Panc1 (cell line): Measurements from ENCODE around the gene F3. TPM values are rescaled to one million over a fixed set of nuclear protein-coding genes. Genes with fewer than 3 reads are reported as not detected.

Experiments
- ATAC-seq: fragments of 200-7000 bp; cut with Tn5 transposase; 2 replicates; pipeline ENCODE4 v1.9.1; 2020; ENCODE audit warnings: mild to moderate bottlenecking, moderate library complexity
- BruUV-seq: library from RNA; stranded (reverse); fragments of 400-500 nt; replicated peaks from 2 replicates; lab custom pipeline; 2021; lab: Mats Ljungman, UMichigan
- CTCF ChIA-PET: fragments of 300-600 bp; sonication (Branson Sonifier 250); formaldehyde crosslinking; loops from one replicate; lab custom pipeline; 2022; ENCODE audit warnings: antibody characterized with exemption; lab: Charles Lee
- POLR2A ChIA-PET: fragments of 300-600 bp; sonication (Branson Sonifier 250); formaldehyde crosslinking; loops from one replicate; lab custom pipeline; 2022; ENCODE audit warnings: antibody characterized with exemption; lab: Charles Lee
- DNase-seq: peaks from one replicate; pipeline ENCODE4 v3.0.0-alpha.2; 2010; ENCODE audit warnings: low read depth, low spot score
- H3K27ac ChIP-seq: 2 replicates; pipeline ENCODE4 v1.5.1; 2011; ENCODE audit warnings: mild to moderate bottlenecking, low read length, inconsistent platforms
- H3K27me3 ChIP-seq: fragments of 200-500 bp; sonication (Bioruptor generic); 2 replicates; pipeline ENCODE4 v1.6.0; 2014; ENCODE audit warnings: low read length, inconsistent platforms; ENCODE audit not compliant: control insufficient read depth, insufficient read depth
- H3K36me3 ChIP-seq: fragments of 200-500 bp; sonication (Bioruptor generic); 2 replicates; pipeline ENCODE4 v1.5.1; 2014; ENCODE audit warnings: inconsistent platforms, mild to moderate bottlenecking, low read length, moderate library complexity; ENCODE audit not compliant: control insufficient read depth, insufficient read depth
- H3K4me1 ChIP-seq: 2 replicates; pipeline ENCODE4 v1.5.1; 2011; ENCODE audit warnings: inconsistent platforms, mild to moderate bottlenecking, low read length, moderate library complexity; ENCODE audit not compliant: control insufficient read depth, insufficient read depth
- H3K4me3 ChIP-seq, 2 experiments: 2 replicates each; pipeline ENCODE4 v1.5.1; 2011 to 2012; ENCODE audit warnings: low read depth in 2 of 2, low read length in 2 of 2, mild to moderate bottlenecking in 2 of 2, inconsistent platforms in 1 of 2, moderate library complexity in 1 of 2
- H3K9me3 ChIP-seq: fragments of 200-500 bp; sonication (Bioruptor generic); 2 replicates; pipeline ENCODE4 v1.5.1; 2014; ENCODE audit warnings: low read depth, mild to moderate bottlenecking, inconsistent platforms, low read length, moderate library complexity; ENCODE audit not compliant: control insufficient read depth, insufficient read depth
- POLR2AphosphoS5 ChIP-seq: IDR thresholded peaks from 2 replicates; pipeline ENCODE4 v1.6.1; 2012; ENCODE audit warnings: mild to moderate bottlenecking, low read depth, low read length, moderate library complexity
- SIN3A ChIP-seq: IDR thresholded peaks from 2 replicates; pipeline ENCODE4 v1.6.1; 2012; ENCODE audit warnings: low read depth, mild to moderate bottlenecking, low read length, moderate library complexity, borderline replicate concordance; ENCODE audit not compliant: insufficient read depth
- TCF7L2 ChIP-seq: IDR thresholded peaks from 2 replicates; pipeline ENCODE4 v1.6.1; 2011; ENCODE audit warnings: mild to moderate bottlenecking, low read depth, low read length, inconsistent platforms
- in situ Hi-C: cut with HindIII; loops from 2 replicates; pipeline ENCODE4 v1.10.0; 2016; ENCODE audit warnings: low sequenced_read_pairs, low pct_unique_long_range_greater_than_20kb
- intact Hi-C: fragments of 100-400 bp; cut with micrococcal nuclease; formaldehyde crosslinking; loops from one replicate; pipeline ENCODE4 v1.10.0; 2022; ENCODE audit not compliant: unreplicated experiment
- total RNA-seq: library from RNA; stranded (reverse); gene quantifications from one replicate; pipeline ENCODE4 v1.2.1, GENCODE V29; 2021; ENCODE audit not compliant: unreplicated experiment
- TF ChIP-seq, protein P1 (sequence below), 2 experiments: IDR thresholded peaks; 2 replicates each; pipeline ENCODE4 v1.6.1; 2011 to 2012; ENCODE audit warnings: low read depth in 2 of 2, control low read depth in 1 of 2, low read length in 1 of 2, mild to moderate bottlenecking in 1 of 2, moderate library complexity in 1 of 2; ENCODE audit not compliant: insufficient read depth in 1 of 2
- TF ChIP-seq, protein P2 (sequence below): fragments of 450-650 bp; IDR thresholded peaks from 2 replicates; pipeline ENCODE4 v1.5.1; 2017; ENCODE audit warnings: mild to moderate bottlenecking

Gene F3
- total RNA-seq, 1 experiment from 2014 or later = 2.6 TPM

DNA sequence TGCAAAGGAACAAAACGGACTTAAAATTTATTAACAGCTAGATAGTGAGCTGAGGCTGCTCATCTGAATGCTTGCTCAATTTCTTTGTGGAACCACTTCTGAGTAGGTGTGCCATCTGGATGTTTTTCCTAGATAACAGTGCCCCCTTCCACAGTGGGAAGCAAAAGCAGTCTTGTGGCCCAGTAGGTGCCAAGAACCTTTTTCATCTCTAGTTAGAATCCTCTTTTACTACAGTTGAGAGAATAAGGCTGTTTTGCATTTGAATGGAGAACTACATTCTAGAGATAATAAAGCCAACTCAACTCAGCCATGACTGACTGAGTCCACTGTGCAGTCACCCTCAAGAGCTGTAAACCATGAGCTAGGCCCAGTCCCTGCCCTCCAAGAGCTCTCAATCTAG lies 13.3 kb downstream of the F3 start:
- H3K27ac ChIP-seq = no peak overlapping the region
- in situ Hi-C loops = no loop called here
- BruUV-seq = no TSS peak
- no peaks in the 10 kb centered on the region for H3K27me3 ChIP-seq
- no peaks in the 10 kb centered on the region for H3K36me3 ChIP-seq
- no peaks in the 10 kb centered on the region for H3K4me1 ChIP-seq
- CTCF ChIA-PET = no interaction called here
- intact Hi-C loops = no loop called here
- H3K9me3 ChIP-seq = no peaks in the 10 kb centered on the region
- TF ChIP-seq, protein P1, sequence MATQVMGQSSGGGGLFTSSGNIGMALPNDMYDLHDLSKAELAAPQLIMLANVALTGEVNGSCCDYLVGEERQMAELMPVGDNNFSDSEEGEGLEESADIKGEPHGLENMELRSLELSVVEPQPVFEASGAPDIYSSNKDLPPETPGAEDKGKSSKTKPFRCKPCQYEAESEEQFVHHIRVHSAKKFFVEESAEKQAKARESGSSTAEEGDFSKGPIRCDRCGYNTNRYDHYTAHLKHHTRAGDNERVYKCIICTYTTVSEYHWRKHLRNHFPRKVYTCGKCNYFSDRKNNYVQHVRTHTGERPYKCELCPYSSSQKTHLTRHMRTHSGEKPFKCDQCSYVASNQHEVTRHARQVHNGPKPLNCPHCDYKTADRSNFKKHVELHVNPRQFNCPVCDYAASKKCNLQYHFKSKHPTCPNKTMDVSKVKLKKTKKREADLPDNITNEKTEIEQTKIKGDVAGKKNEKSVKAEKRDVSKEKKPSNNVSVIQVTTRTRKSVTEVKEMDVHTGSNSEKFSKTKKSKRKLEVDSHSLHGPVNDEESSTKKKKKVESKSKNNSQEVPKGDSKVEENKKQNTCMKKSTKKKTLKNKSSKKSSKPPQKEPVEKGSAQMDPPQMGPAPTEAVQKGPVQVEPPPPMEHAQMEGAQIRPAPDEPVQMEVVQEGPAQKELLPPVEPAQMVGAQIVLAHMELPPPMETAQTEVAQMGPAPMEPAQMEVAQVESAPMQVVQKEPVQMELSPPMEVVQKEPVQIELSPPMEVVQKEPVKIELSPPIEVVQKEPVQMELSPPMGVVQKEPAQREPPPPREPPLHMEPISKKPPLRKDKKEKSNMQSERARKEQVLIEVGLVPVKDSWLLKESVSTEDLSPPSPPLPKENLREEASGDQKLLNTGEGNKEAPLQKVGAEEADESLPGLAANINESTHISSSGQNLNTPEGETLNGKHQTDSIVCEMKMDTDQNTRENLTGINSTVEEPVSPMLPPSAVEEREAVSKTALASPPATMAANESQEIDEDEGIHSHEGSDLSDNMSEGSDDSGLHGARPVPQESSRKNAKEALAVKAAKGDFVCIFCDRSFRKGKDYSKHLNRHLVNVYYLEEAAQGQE (IDR thresholded peaks at IDR 0.05; ENCODE audit: insufficient read depth in 1 of 2, low read depth in 2 of 2, low read length in 1 of 2) = no peak
- TF ChIP-seq SIN3A = no peak
- TF ChIP-seq TCF7L2 = no peak
- TF ChIP-seq POLR2AphosphoS5 = no peak
- TF ChIP-seq, protein P2, sequence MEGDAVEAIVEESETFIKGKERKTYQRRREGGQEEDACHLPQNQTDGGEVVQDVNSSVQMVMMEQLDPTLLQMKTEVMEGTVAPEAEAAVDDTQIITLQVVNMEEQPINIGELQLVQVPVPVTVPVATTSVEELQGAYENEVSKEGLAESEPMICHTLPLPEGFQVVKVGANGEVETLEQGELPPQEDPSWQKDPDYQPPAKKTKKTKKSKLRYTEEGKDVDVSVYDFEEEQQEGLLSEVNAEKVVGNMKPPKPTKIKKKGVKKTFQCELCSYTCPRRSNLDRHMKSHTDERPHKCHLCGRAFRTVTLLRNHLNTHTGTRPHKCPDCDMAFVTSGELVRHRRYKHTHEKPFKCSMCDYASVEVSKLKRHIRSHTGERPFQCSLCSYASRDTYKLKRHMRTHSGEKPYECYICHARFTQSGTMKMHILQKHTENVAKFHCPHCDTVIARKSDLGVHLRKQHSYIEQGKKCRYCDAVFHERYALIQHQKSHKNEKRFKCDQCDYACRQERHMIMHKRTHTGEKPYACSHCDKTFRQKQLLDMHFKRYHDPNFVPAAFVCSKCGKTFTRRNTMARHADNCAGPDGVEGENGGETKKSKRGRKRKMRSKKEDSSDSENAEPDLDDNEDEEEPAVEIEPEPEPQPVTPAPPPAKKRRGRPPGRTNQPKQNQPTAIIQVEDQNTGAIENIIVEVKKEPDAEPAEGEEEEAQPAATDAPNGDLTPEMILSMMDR = no peak
- H3K4me3 ChIP-seq = no peak overlapping the region
- POLR2A ChIA-PET = no interaction called here
- DNase-seq (no peak), ATAC-seq (no peak)

- TF ChIP-seq, protein P1 (IDR thresholded peaks at IDR 0.05; ENCODE audit: insufficient read depth in 1 of 2, low read depth in 2 of 2, low read length in 1 of 2) = no peak
- no peak for TF ChIP-seq SIN3A
- TF ChIP-seq, protein P2 = no peak
- no peak for TF ChIP-seq POLR2AphosphoS5
- TF ChIP-seq TCF7L2 = no peak
- intact Hi-C loops (no loop called here), in situ Hi-C loops (no loop called here)
- Histone ChIP-seq H3K27me3 (no peaks in the 10 kb centered on the region), H3K9me3 (no peaks in the 10 kb centered on the region), H3K4me1 (no peaks in the 10 kb centered on the region), H3K36me3 (no peaks in the 10 kb centered on the region), H3K4me3 (no peak overlapping the region), H3K27ac (no peak overlapping the region)
- POLR2A ChIA-PET = no interaction called here
- no TSS peak for BruUV-seq
- CTCF ChIA-PET = no interaction called here
- no peak for DNase-seq
- ATAC-seq = peak; percentile 45; the same call in 1 of the 2 replicates
These were observed 14.0 kb downstream of the F3 start for GRCh38 chr1:94527447-94528031.
